GM12801 (cell line): ENCODE measurements around the gene DMPK.

Source experiments
- CTCF ChIP-seq: IDR thresholded peaks from one replicate; pipeline ENCODE4 v1.5.1; 2011; ENCODE audit warnings: control low read depth; ENCODE audit not compliant: insufficient read length; ENCODE audit errors: extremely low read depth

Gene DMPK

GRCh38 chr19:45814166-45814780 lies 32.0 kb upstream of the DMPK start:
- no peak for TF ChIP-seq CTCF

GRCh38 chr19:45812297-45812696 lies 30.0 kb upstream of the DMPK start:
- no peak for TF ChIP-seq CTCF

- TF ChIP-seq CTCF = no peak
These were observed 27.4 kb upstream of the DMPK start for GRCh38 chr19:45809643-45810159.

GRCh38 chr19:45805719-45806118 lies 23.4 kb upstream of the DMPK start:
- TF ChIP-seq CTCF = no peak

- TF ChIP-seq CTCF = no peak
These were observed 22.6 kb upstream of the DMPK start for GRCh38 chr19:45804959-45805230.

GRCh38 chr19:45804140-45804958 lies 22.1 kb upstream of the DMPK start:
- TF ChIP-seq CTCF = no peak

GRCh38 chr19:45801603-45802175 lies 19.4 kb upstream of the DMPK start:
- no peak for TF ChIP-seq CTCF
